GM11168 (cell line): ENCODE results near the gene RAP1GAP2.

ENCODE experiments used
- in situ Hi-C: fragments of 300-500 bp; cut with MboI; formaldehyde crosslinking; loops from one replicate; pipeline ENCODE4 v1.12.0; 2022; ENCODE audit warnings: low sequenced_read_pairs; ENCODE audit not compliant: unreplicated experiment

The RAP1GAP2 gene

GRCh38 chr17:2932946-2933345 lies 136.7 kb downstream of the RAP1GAP2 start:
- in situ Hi-C loops: no loop called here

GRCh38 chr17:2933606-2934005 lies 137.4 kb downstream of the RAP1GAP2 start:
- in situ Hi-C loops: no loop called here

GRCh38 chr17:2935632-2936031 lies 139.4 kb downstream of the RAP1GAP2 start:
- in situ Hi-C loops: no loop called here

- in situ Hi-C loops: no loop called here
These were observed 140.1 kb downstream of the RAP1GAP2 start for GRCh38 chr17:2936351-2936750.

DNA sequence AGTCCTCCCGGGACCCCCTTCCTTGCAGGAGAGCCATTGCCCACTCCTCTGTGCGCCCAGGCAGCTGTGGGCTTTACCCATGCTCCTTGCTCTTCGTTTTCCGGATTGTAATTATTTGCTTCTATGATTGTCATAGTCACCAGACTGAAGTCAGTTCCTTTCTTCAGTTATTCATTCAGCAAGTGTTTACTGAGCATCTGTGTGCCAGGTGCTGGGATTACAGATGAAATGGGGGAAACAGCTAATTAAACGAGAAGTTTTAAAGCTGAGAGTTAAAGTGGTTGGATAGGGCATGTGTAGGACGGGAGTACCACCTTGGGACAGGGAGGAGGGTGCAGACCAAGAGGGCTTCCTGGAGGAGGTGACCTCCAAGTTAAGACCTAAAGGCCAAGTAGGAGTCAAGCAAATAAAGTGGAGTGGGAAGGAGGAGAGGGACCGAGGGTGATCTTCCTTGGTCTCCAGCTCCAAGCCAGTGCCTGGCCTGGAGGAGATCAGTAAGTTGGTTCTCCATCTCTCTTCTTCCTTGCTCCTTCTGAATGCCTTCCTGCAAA lies 140.6 kb downstream of the RAP1GAP2 start:
- in situ Hi-C loops: no loop called here

DNA sequence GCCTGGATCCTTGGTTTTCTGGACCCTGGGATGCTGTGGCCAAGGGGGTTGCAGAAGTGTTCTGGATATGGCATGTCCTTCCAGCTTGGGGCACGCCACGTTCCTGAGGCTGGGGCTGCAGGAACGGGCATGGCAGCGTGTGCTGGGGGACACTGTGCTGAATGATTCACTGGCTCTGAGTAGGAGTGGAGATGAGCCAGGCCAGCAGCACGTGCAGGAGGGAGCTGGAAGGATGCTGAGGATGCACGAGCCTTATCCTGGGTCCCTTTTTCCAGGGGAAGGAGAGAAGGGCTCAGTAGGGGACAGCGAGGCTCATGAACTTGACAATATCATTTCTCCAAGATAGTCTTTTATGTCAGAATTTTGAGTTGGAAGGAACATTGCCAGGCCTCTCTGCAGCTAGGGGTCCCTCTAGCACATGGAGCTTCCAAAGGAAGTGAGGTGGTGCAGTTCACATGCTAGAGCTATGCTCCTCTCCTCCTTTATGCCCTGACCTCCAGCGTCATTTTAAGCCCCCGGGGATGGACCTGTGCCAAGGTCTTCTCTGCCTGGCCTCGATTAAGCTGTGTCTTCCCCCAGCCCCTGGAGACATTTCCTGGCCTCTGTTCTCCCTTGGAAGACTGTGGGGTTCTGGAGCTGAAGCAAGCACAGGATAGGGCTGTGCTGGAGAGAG lies 141.2 kb downstream of the RAP1GAP2 start:
- in situ Hi-C loops: no loop called here

GRCh38 chr17:2939714-2940351 lies 143.6 kb downstream of the RAP1GAP2 start:
- in situ Hi-C loops: no loop called here

GRCh38 chr17:2940352-2940751 lies 144.1 kb downstream of the RAP1GAP2 start:
- in situ Hi-C loops: no loop called here

DNA sequence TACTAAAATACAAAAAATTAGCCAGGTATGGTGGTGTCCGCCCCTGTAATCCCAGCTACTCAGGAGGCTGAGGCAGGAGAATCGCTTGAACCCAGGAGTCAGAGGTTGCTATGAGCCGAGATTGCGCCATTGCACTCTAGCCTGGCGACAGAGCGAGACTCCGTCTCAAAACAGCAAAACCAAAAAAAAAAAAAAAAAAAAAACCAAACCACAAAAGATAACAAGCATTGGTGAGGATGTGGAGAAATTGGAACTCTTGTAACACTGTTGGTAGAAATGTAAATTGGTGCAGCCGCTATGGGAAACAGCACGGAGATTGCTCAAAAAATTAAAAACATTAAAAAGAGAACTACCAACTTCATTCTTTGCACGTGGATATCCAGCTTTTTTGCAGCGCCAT lies 147.7 kb downstream of the RAP1GAP2 start:
- in situ Hi-C loops: no loop called here

DNA sequence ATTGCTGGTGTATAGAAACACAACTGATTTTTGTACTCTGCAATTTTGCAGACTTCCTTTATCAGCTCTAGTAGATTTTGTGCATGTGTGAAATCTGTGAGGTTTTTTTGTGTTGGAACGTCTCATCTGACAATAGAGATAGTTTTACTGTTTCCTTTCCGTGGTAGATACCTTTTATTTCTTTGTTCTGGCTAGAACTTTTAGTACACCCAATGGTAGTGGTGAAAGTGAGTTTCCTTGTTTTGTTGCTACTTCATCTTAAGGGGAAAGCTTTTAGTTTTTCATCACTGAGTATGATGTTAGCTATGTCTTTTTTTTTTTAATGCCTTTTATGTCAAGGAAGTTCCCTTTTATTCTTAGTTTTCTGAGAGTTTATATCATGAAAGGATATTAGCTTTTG lies 149.1 kb downstream of the RAP1GAP2 start:
- in situ Hi-C loops: no loop called here

- in situ Hi-C loops: no loop called here
These were observed 149.9 kb downstream of the RAP1GAP2 start for GRCh38 chr17:2946144-2946543.

- in situ Hi-C loops: no loop called here
These were observed 151.3 kb downstream of the RAP1GAP2 start for GRCh38 chr17:2947588-2947950.

DNA sequence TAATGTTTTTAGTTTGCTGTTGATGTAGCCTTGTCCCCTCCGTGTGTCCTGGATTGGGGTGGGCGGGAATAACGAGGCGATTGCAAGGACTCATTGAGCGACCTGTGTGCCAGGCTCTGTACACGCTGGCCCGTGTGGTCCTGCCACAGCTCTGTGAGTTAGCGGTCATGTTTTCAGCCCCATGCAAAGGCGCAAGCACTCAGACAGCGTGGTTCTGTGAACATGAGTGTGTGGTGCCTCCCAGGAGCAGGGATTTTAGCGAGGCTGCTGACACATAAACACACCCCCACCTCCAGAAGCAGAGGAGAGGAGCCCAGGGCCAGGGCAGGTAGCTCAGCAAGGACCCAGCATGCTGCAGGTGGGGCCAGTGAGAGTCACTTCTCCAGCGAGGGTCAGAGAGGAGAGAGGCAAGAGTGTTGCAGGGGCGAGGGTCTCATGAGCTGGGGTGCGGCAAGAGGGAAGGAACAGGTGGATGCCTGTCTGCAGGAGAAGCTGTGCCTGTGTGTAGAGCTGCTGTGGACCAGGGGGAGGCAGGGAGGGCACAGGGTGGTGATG lies 151.8 kb downstream of the RAP1GAP2 start:
- in situ Hi-C loops: no loop called here

DNA sequence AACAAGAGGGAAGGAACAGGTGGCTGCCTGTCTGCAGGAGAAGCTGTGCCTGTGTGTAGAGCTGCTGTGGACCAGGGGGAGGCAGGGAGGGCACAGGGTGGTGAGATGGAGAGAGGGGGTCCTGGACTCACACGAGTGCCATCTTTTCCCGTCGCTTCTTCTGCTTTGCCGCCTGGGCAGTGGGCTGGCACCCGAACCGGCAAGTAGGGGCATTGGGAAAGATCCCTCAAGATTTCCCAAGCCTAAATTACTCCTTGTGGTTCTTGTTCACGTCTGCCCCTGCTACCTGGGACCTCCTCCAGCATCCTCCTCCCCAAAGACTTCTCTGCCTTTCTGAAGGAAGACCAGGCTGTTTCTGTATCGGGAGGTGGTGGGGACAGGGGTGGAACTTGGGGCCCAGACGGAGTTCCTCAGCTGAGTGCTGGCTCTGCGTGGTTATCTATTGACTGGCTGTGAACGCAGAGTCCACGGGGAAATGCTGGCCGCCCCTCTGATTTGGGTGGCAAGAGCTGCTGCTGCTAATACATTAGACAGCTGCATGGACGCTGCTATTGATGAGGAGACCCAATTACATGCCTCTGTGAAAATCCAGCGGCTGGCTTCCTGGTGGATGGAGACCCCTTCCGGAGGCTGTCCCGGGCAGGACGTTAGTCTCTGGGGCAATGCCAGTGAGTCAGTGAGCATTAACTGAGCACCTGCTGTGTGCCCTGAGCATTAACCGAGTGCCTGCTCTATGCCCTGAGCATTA lies 152.7 kb downstream of the RAP1GAP2 start:
- in situ Hi-C loops: no loop called here

DNA sequence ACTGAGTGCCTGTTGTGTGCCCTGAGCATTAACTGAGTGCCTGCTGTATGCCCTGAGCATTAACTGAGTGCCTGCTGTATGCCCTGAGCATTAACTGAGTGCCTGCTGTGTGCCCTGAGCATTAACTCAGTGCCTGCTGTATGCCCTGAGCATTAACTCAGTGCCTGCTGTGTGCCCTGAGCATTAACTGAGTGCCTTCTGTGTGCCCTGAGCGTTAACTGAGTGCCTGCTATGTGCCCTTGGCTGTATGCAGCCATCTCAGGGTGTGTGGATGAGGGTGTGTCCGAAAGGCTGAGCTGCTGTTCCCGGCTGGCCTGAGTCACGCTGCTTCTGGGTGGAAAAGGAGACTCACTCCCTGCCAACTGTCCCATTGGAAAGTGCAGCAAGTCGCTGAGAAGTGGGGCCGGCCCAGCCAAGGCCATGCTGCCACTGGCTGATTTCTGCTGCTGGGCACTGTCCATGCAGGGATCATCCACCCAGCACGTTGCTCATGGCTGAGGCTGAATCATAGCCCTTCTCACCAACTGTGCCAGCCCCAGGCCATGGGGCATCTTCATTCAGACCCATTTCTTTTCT lies 153.3 kb downstream of the RAP1GAP2 start:
- in situ Hi-C loops: no loop called here

DNA sequence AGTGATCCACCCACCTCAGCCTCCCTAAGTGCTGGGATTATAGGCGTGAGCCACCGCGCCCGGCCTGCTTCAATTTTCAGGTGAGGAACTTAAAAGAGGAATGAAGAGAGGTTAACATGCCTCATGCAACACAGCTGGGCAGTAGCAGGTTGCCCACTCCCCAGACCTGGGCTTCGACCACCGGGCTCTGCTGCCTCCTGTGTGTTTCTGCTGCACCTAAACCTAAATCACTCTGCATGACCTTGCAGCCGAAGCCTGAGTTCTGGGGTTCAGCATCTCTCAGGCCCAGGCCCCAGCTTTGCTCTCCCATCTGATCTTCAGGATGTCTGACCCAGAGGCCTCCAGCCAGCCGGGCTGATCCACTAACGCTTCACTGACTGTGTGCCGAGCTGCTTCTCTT lies 154.6 kb downstream of the RAP1GAP2 start:
- in situ Hi-C loops: no loop called here

DNA sequence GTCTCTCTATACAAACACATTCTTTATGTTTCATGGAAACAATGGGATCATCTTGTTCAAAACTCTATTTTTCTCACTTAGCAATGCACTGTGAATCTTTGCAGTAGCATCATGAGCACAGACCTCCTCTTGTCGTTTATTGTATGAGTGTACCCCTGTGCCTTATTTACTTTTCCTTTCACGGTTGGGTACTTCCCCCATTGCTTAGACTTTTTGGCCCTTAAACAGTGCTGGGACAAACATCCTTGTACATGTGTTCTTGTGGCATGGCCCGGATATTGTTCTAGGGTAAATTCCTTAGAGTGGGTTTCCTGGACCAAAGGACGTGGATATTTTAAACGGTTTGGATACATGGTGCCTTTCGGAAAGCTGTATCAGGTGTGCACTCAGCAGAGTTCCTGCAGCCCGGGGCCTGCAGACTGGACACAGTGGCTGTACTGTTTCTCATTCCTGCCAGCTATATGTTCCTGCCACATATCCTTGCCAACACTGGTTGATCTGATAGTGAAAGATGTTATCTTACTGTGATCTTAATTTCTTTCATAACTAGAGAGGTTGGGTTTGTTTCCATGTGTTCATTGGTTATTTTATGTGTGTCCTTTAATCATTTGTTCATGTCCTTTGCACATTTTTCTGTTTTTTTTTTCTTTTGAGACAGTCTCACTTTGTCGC lies 156.1 kb downstream of the RAP1GAP2 start:
- in situ Hi-C loops: no loop called here

- in situ Hi-C loops: no loop called here
These were observed 158.7 kb downstream of the RAP1GAP2 start for GRCh38 chr17:2954898-2955445.

DNA sequence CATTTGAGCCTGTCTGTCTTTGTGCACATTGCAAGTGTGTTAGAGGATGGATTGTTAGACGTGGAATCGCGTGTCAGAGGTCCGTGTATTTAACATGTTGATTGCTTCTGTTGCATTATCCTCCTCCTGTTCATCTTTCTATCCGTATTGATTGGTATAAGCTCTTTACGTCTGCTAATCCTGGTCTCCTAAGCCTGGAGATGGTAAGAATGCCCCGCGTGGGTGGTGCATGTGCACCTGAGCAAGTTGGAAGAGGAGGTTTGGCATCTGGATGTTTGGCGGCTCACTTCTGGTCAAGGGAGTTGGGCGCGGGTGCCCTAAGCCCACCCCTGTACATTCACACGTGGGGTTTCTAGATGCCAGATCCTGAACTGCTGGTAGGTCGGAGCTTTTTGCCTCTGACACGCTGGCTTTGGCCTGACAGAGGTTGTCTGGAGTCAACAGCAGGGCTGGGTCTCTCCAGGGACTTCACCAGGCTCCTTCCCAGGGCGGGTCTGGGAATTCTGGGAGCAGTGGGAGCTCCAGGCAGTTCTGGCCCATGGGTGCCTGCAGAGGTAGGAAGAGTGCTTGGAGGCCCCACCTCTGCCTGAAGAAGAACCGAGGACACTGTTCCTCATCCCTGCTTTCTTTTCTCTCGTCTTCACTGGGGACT lies 159.8 kb downstream of the RAP1GAP2 start:
- in situ Hi-C loops: no loop called here
